HuH-7.5 (cell line): ENCODE results near the gene TFE3.
A peak's percentile ranks its signal among the peaks of the same experiment; 100 is the strongest.

Source experiments
- DNase-seq: peaks from one replicate; pipeline ENCODE4 v3.0.0; 2011; ENCODE audit warnings: low spot score

The TFE3 gene

GRCh38 chrX:49061490-49061889 lies 18.3 kb upstream of the TFE3 start:
- DNase-seq: no peak

GRCh38 chrX:49060914-49061313 lies 17.8 kb upstream of the TFE3 start:
- no peak for DNase-seq

- no peak for DNase-seq
Measured at GRCh38 chrX:49059681-49060085, 16.5 kb upstream of the TFE3 start.

GRCh38 chrX:49059201-49059600 lies 16.0 kb upstream of the TFE3 start:
- no peak for DNase-seq

GRCh38 chrX:49058794-49059193 lies 15.6 kb upstream of the TFE3 start, which contains the start of gene CCDC120:
Gene CCDC120 (plus strand): TSS chrX:49058999. CDS start chrX:49062042, 3,043 bp downstream.
- DNase-seq: no peak

- DNase-seq: no peak
Measured at GRCh38 chrX:49054073-49054762, 11.1 kb upstream of the TFE3 start.

GRCh38 chrX:49053223-49054072 lies 10.3 kb upstream of the TFE3 start:
- peak; percentile 86 for DNase-seq

GRCh38 chrX:49043987-49044281 lies 777 bp upstream of the TFE3 start:
- no peak for DNase-seq

GRCh38 chrX:49042581-49043219 lies 457 bp downstream of the TFE3 start:
- no peak for DNase-seq

GRCh38 chrX:49041744-49042580 lies 1.2 kb downstream of the TFE3 start:
- DNase-seq: no peak

- no peak for DNase-seq
Measured at GRCh38 chrX:49040376-49040955, 2.7 kb downstream of the TFE3 start.

- DNase-seq: peak; percentile 80
Measured at GRCh38 chrX:49039598-49040375, 3.4 kb downstream of the TFE3 start.

GRCh38 chrX:49037883-49038475 lies 5.2 kb downstream of the TFE3 start:
- no peak for DNase-seq

GRCh38 chrX:49030283-49030682 lies 12.9 kb downstream of the TFE3 start:
- no peak for DNase-seq

GRCh38 chrX:49029876-49030275 lies 13.3 kb downstream of the TFE3 start:
- no peak for DNase-seq

- no peak for DNase-seq
Measured at GRCh38 chrX:49019599-49020249, 23.4 kb downstream of the TFE3 start.

- no peak for DNase-seq
Measured at GRCh38 chrX:49019050-49019449, 24.1 kb downstream of the TFE3 start.

- DNase-seq: no peak
Measured at GRCh38 chrX:49003696-49004095, 39.5 kb downstream of the TFE3 start.

- peak; percentile 82 for DNase-seq
Measured at GRCh38 chrX:49002091-49002935, 40.8 kb downstream of the TFE3 start, which contains the start of gene GRIPAP1. Gene GRIPAP1 (minus strand): TSS chrX:49002264. CDS start chrX:49002229, 35 bp downstream.
